Limb (tissue), 2 donors: Measurements from ENCODE around the gene NR1H3.

ENCODE experiments used
- DNase-seq, 2 donors: peaks; one replicate each; pipeline ENCODE4 v3.0.0-alpha.2; 2016; ENCODE audit errors: extremely low spot score in 2 of 2

NR1H3 gene

GRCh38 chr11:47269829-47270305, 12.1 kb downstream of the NR1H3 start, which contains the start of gene MADD:
Gene MADD (plus strand): TSS chr11:47270133.
- peak; percentile 76 to 91 for DNase-seq

GRCh38 chr11:47270331-47271271, 12.8 kb downstream of the NR1H3 start:
- no peak for DNase-seq

- no peak for DNase-seq
These were observed 13.5 kb downstream of the NR1H3 start for GRCh38 chr11:47271328-47271727.

- no peak for DNase-seq
These were observed 14.3 kb downstream of the NR1H3 start for GRCh38 chr11:47271961-47272661.

GRCh38 chr11:47272706-47273105, 14.9 kb downstream of the NR1H3 start:
- no peak for DNase-seq

GRCh38 chr11:47274495-47275235, 16.9 kb downstream of the NR1H3 start:
- no peak for DNase-seq

- no peak for DNase-seq
These were observed 19.1 kb downstream of the NR1H3 start for GRCh38 chr11:47276923-47277322.

- DNase-seq: no peak
These were observed 20.3 kb downstream of the NR1H3 start for GRCh38 chr11:47278058-47278457.

DNA sequence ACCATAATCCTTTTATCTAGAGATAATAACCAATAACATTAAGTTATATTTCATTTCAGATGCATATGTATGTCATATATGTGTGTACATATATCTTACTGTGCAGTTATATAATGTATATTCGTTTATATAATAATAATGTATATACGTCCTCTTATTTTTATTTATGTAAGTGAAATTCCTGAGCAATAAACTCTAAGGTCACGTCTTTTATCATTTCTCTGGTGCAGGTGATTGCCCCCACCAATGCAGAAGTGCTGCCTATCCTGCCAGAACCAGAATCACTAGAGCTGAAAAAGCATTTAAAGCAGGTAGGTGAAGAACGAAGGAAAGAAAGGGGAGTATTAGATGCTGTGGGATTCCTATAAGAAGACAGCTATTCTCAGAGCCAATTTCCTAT, 21.0 kb downstream of the NR1H3 start:
- no peak for DNase-seq

DNA sequence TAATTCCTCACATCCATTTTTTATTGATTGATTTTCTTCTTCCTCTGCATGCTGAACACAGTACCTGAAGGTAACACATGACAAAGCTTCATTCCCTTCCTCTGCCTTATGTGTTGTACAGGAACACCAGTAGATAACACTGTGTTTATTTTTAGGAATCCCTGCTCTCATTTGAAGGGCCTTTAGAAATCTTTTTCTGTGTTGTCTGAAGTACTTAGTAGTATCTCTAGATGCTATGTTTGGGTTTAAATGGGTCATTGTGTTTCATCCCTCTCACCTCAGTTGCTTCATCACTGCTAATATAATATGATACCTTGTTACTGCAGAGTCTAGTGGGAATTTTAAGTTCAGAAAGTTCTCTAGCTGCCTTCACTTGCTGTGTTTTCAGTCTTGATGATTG, 22.3 kb downstream of the NR1H3 start:
- DNase-seq: no peak

DNA sequence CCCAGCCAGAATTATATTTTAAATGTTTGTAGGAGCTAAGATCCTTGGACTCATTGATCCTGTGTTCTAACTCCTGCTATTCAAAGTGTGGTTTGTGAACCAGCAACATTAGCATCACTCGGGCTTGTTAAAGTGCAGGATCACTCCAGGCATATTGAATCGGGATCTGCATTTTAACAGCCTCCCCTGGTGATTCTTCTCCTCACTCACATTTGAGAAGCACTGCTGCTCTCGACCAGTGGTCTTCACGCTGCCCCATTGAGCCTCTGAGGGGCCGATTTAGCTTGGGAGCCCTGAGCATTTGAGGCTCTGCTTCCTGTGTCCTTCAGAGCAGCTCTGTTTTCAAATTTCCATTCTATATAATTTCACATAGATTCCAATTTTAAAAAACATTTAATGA, 23.1 kb downstream of the NR1H3 start:
- no peak for DNase-seq

DNA sequence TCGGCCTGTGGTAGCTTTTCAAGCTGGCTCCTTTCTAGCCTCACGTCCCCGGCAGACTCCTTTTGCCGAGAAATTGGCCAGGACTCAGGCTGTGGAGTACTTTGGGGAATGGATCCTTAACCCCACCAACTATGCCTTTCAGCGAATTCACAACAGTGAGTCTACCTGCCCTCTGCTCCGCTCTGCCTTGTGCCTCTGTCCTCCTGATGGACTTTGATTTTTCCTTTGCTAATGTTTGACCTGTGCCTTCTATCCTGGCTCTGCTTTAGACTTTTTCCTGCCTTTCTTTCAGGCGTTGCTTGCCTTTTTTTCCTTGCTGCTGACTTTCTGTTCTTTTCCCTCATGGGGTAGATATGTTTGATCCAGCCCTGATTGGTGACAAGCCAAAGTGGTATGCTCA, 24.7 kb downstream of the NR1H3 start:
- DNase-seq: no peak

DNA sequence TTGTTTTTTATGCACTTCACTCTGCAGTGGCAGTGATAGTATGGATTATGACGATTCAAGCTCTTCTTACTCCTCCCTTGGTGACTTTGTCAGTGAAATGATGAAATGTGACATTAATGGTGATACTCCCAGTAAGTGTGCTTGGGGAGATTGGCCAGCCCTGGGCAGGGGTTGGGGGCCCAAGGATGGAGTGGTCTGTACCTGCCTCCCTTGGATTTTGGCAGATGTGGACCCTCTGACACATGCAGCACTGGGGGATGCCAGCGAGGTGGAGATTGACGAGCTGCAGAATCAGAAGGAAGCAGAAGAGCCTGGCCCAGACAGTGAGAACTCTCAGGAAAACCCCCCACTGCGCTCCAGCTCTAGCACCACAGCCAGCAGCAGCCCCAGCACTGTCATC, 26.4 kb downstream of the NR1H3 start:
- DNase-seq: no peak

DNA sequence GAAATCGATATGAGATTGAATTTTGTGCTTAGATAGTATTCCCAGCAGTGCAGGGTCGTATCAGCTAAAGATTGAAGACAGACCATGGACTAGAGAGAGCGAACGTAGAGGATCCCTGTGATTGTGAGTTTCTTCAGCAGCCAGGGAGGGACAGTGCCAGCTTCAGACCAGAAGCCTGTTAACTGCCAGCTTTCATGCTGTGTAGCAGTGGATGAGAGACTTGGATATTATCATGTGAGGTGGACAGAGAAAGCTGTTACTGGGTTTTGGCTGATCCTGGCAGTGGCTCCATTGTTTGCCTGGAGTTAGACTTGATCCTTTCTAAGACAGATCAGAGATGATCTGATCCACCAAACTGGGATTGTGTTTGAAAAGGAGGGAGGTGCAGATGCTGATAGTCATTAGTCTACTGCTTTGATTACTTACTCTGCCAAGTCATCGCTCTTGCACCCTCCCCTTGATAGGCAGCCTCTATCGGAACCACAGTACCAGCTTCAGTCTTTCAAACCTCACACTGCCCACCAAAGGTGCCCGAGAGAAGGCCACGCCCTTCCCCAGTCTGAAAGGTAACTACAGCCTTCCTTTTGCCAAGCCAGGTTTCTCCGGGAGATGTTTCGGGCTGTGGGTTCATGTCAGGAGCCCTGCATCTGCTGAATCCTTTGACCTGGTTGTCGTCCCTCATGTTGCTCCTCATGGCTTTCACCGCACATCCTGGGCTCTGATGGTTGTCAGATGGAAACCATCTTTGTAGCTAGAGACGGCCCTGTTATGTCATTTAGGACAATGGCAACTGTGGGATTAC, 28.4 kb downstream of the NR1H3 start:
- no peak for DNase-seq

DNA sequence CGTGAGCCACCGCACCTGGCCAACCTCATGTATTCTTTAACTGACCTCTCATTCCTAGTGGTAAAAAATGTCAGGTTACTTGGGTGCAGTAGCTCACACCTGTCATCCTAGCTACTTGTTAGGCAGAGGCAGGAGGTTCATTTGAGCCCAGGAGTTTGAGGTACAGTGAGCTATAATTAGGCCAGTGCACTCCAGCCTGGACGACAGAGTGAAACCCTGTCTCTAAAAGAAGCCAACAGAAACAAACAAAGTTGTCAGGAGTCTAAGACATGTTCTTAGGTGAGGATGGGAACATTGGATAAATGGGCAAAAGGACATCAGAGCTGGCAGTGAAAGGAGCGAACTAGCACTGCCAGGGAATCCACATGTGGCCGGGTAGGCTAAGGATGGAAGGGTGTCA, 30.3 kb downstream of the NR1H3 start:
- DNase-seq: no peak

- no peak for DNase-seq
These were observed 32.1 kb downstream of the NR1H3 start for GRCh38 chr11:47289856-47290255.

GRCh38 chr11:47295385-47295784, 37.6 kb downstream of the NR1H3 start:
- DNase-seq: no peak

DNA sequence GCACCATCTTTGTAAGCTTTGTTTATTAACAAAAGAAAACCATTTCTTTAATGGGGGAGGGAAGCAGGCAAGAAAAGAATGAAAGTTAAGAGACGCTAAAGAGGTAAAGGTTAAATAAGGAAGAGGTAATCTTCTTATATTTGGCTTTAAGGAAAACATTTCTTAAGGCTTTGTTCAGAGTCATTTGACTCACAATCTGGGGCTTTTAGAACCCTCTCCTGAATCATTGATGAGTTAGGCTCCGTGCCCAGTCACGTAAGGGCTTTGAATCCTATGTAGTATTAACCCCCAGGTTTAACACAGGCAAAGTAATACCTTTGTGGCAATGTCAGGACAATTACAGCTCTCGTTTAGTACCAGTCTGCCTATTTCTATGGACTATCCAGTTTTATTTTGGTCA, 38.2 kb downstream of the NR1H3 start:
- no peak for DNase-seq

DNA sequence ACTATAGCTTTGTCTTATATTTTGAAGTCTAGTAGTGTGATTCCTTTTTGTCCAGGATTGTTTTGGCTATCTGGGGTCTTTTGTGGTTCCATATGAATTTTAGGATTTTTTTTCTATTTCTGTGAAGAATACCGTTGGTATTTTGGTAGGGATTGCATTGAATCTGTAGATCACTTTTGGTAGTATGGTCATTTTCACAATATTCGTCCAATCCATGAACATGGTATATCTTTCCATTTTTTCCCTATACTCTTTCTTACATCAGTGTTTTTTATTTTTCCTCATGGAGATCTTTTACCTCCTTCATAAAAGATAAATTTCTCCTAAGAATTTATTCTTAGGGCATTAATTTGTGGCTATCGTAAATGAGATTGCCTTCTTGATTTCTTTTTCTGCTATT, 41.3 kb downstream of the NR1H3 start:
- DNase-seq: no peak

DNA sequence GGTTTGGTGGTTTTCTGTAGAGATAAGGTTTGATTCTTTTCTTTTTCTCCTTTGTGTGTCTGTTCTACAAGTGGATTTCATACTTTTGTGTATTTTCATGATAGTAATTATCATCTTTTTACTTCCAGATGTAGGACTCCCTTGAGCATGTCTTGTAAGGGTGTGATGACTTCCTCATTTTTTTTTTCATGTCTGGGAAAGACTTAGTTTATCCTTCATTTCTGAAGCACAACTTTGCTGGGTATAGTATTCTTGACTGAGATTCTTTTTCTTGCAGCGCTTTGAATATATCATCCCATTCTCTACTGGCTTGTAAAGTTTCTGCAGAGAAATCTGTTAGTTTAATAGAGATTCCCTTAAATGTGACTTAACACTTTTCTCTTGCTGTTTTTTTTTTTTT, 45.1 kb downstream of the NR1H3 start:
- DNase-seq: no peak
